Endothelial cell of umbilical vein (primary cell): ENCODE data around the gene SLC26A2. TPM values are rescaled to one million over a fixed set of nuclear protein-coding genes. Genes with fewer than 3 reads are reported as not detected.

Experiments
- BruUV-seq: library from RNA; stranded (reverse); fragments of 400-500 nt; replicated peaks from 2 replicates; lab custom pipeline; 2021; lab: Mats Ljungman, UMichigan
- CTCF ChIA-PET: fragments of 300-600, 350-600 bp; sonication (Branson Sonifier 250); formaldehyde crosslinking; loops from one replicate; lab custom pipeline; 2021; ENCODE audit warnings: antibody characterized with exemption, inconsistent platforms; lab: Charles Lee
- POLR2A ChIA-PET: fragments of 300-600, 350-600 bp; sonication (Branson Sonifier 250); formaldehyde crosslinking; loops from one replicate; lab custom pipeline; 2021; ENCODE audit warnings: antibody characterized with exemption, inconsistent platforms; lab: Charles Lee
- DNase-seq: peaks from one replicate; pipeline ENCODE4 v3.0.0-alpha.2; 2011; ENCODE audit warnings: low read depth, low spot score
- FAIRE-seq: peaks from 2 replicates; lab custom pipeline; 2011; peaks lifted over from hg19 to GRCh38; lab: Jason Lieb, UNC
- H2AFZ ChIP-seq: 2 replicates; pipeline ENCODE4 v1.6.0; 2012; ENCODE audit warnings: low read depth, low read length, control low read depth, inconsistent platforms
- H3K27ac ChIP-seq: 2 replicates; pipeline ENCODE4 v1.5.1; 2011; ENCODE audit warnings: low read depth, mild to moderate bottlenecking, control low read depth, low read length, moderate library complexity; ENCODE audit not compliant: insufficient read depth
- H3K27me3 ChIP-seq, 2 experiments: 2 replicates each; pipeline versions ENCODE4 v1.6.0 to v1.6.1; 2011; ENCODE audit warnings: low read length in 2 of 2, mixed read lengths in 1 of 2; ENCODE audit not compliant: control insufficient read depth in 2 of 2, insufficient read depth in 2 of 2
- H3K36me3 ChIP-seq, 2 experiments: 2 replicates in 1 of 2; 3 replicates in 1 of 2; pipeline ENCODE4 v1.5.1; 2011; ENCODE audit warnings: low read length in 2 of 2, mild to moderate bottlenecking in 1 of 2, moderate library complexity in 1 of 2; ENCODE audit not compliant: control insufficient read depth in 2 of 2, insufficient read depth in 2 of 2; ENCODE audit errors: extremely low read depth in 1 of 2
- H3K4me1 ChIP-seq: 3 replicates; pipeline ENCODE4 v1.5.1; 2011; ENCODE audit warnings: mild to moderate bottlenecking, low read length; ENCODE audit not compliant: control insufficient read depth, insufficient read depth; ENCODE audit errors: extremely low read depth
- H3K4me2 ChIP-seq: 2 replicates; pipeline ENCODE4 v1.6.1; 2011; ENCODE audit warnings: low read length, control low read depth, mixed read lengths; ENCODE audit not compliant: insufficient read depth
- H3K4me3 ChIP-seq, 3 experiments: fragments of 200-600 bp in 1 of 3; sonication (generic), shearing (Covaris generic) in 1 of 3; replicated peaks in 1 of 3; 2 replicates each; pipeline ENCODE4 v1.5.1; 2011 to 2016; ENCODE audit warnings: control low read depth in 3 of 3, low read length in 3 of 3, mild to moderate bottlenecking in 2 of 3, inconsistent platforms in 1 of 3, low read depth in 1 of 3, moderate library complexity in 1 of 3; ENCODE audit not compliant: insufficient read depth in 1 of 3
- H3K79me2 ChIP-seq: 2 replicates; pipeline ENCODE4 v1.6.0; 2012; ENCODE audit warnings: low read length, inconsistent platforms; ENCODE audit not compliant: control insufficient read depth, insufficient read depth
- H3K9ac ChIP-seq: replicated peaks from 2 replicates; pipeline ENCODE3; 2011; ENCODE audit warnings: low read length, control low read depth; ENCODE audit not compliant: insufficient read depth; ENCODE audit errors: extremely low read depth
- H3K9me1 ChIP-seq: replicated peaks from 3 replicates; pipeline ENCODE4 v1.6.0; 2011; ENCODE audit warnings: mild to moderate bottlenecking, low read length; ENCODE audit not compliant: control insufficient read depth, insufficient read depth; ENCODE audit errors: extremely low read depth
- H3K9me3 ChIP-seq: replicated peaks from 2 replicates; pipeline ENCODE4 v1.5.1; 2012; ENCODE audit warnings: low read length, inconsistent platforms; ENCODE audit not compliant: control insufficient read depth, insufficient read depth
- H4K20me1 ChIP-seq: replicated peaks from 2 replicates; pipeline ENCODE3; 2011; ENCODE audit warnings: mild to moderate bottlenecking, low read length; ENCODE audit not compliant: control insufficient read depth, insufficient read depth; ENCODE audit errors: extremely low read depth
- EZH2 ChIP-seq: IDR thresholded peaks from 2 replicates; pipeline ENCODE4 v1.6.1; 2012; ENCODE audit warnings: borderline replicate concordance, low read depth, mild to moderate bottlenecking, moderate library complexity, low read length, inconsistent platforms; ENCODE audit not compliant: severe bottlenecking
- dilution Hi-C: fragments of 300-500 bp; cut with MboI; formaldehyde crosslinking; loops from one replicate; pipeline ENCODE4 v1.15.0; 2019; ENCODE audit warnings: low sequenced_read_pairs; ENCODE audit not compliant: extremely low pct_ligation_motif_present
- intact Hi-C: fragments of 100-400 bp; cut with micrococcal nuclease; formaldehyde crosslinking; loops from one replicate; pipeline ENCODE4 v1.10.0; 2022
- polyA plus RNA-seq, 4 experiments: library from polyadenylated mRNA; depleted of rRNA in 3 of 4; stranded (reverse) in 3 of 4; unstranded in 1 of 4; fragments of >200 nt; gene quantifications; 2 replicates each; pipeline versions ENCODE4 v1.2.1 to v1.2.3, GENCODE V29; 2011 to 2012; ENCODE audit warnings: missing spikeins in 1 of 4
- total RNA-seq: library from RNA; stranded (reverse); gene quantifications from 2 replicates; pipeline ENCODE4 v1.2.3, GENCODE V29; 2021
- TF ChIP-seq, protein P1 (sequence below): IDR thresholded peaks from 2 replicates; pipeline ENCODE4 v1.6.1; 2011; ENCODE audit not compliant: insufficient read depth, insufficient read length
- TF ChIP-seq, protein P2 (sequence below), 2 donors: IDR thresholded peaks; 1 replicate in 1 of 2; 2 replicates in 1 of 2; pipeline ENCODE4 v1.5.1; 2011; ENCODE audit warnings: low read length in 2 of 2, mild to moderate bottlenecking in 2 of 2, moderate library complexity in 2 of 2, control low read depth in 1 of 2, inconsistent platforms in 1 of 2, low read depth in 1 of 2; ENCODE audit not compliant: insufficient read depth in 1 of 2; ENCODE audit errors: extremely low read depth in 1 of 2

The SLC26A2 gene
- total and polyA plus RNA-seq, 2 donors (not counting 3 experiments of a cell fraction or from before 2014, with no cell fraction given), result 5.9 to 16.8 TPM

DNA sequence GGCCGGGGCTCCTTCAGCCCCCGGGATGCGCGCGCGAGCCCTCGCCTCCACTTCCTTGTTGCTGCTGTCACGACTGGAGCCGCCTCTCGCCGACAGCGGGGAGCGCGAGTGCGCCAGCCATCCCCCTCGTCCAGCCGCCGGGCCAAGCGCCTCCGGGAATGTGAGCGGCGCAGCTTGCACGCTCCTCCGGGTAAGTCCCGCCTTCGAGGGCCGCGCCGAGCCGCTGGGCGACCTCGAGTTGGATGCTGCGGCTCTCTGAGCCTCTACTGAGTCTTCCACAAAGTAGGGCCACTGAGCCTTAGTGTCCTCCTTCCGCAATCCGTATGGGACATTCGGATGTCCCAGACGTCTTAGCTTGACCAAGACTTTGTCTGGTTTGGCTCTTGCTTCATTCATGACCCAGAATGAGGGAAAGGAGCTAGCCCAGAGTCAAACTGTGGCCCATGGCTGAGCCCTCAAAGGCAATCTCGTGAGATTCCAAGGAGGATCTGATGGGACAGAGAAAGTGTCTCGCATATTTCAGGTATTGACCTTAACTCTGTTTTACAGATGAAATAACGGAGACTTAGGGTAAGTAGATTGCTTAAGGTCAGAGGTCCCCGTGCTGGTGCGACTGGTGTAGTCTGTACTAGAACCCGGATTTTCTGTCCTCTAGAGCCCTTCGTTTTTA, 40.6 kb downstream of the SLC26A2 start:
- H3K9ac ChIP-seq, result peak overlapping the region; percentile 85
- peak overlapping the region; percentile 60 for H2AFZ ChIP-seq
- H3K36me3 ChIP-seq, result peaks cover 0 to 5% of the 10 kb centered on the region in 2 experiments
- peaks cover 23% of the 10 kb centered on the region for H3K4me1 ChIP-seq
- DNase-seq (peak; percentile 50), FAIRE-seq (peak; percentile 24)
- H3K4me2 ChIP-seq, result peak overlapping the region; percentile 92
- ChIA-PET CTCF (interaction anchor here (1.1 to 2.4 kb wide), 4 partner anchors 10 to 167 kb away, joined by 3 to 13 read pairs (median 9); no protein-coding TSS in a partner anchor), POLR2A (interaction anchor here (0.7 to 1.1 kb wide), 3 partner anchors 21 to 31 kb away, joined by 3 to 14 read pairs (median 8); no protein-coding TSS in a partner anchor)
- H3K9me1 ChIP-seq, result no peaks in the 10 kb centered on the region
- dilution Hi-C loops, result no loop called here
- BruUV-seq, result no TSS peak
- H3K79me2 ChIP-seq, result peaks cover 42% of the 10 kb centered on the region
- peaks cover 2% of the 10 kb centered on the region for H4K20me1 ChIP-seq
- H3K4me3 ChIP-seq, result peak overlapping the region; percentile 42 to 97 (median 86)
- no peaks in the 10 kb centered on the region for H3K27me3 ChIP-seq
- H3K9me3 ChIP-seq, result no peaks in the 10 kb centered on the region
- peak overlapping the region; percentile 72 for H3K27ac ChIP-seq
- TF ChIP-seq, protein P1, sequence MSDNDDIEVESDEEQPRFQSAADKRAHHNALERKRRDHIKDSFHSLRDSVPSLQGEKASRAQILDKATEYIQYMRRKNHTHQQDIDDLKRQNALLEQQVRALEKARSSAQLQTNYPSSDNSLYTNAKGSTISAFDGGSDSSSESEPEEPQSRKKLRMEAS, result no peak
- intact Hi-C loops, result loop anchor here (1.0 to 5.0 kb wide), 5 partner anchors 21 to 218 kb away; no protein-coding TSS in a partner anchor

DNA sequence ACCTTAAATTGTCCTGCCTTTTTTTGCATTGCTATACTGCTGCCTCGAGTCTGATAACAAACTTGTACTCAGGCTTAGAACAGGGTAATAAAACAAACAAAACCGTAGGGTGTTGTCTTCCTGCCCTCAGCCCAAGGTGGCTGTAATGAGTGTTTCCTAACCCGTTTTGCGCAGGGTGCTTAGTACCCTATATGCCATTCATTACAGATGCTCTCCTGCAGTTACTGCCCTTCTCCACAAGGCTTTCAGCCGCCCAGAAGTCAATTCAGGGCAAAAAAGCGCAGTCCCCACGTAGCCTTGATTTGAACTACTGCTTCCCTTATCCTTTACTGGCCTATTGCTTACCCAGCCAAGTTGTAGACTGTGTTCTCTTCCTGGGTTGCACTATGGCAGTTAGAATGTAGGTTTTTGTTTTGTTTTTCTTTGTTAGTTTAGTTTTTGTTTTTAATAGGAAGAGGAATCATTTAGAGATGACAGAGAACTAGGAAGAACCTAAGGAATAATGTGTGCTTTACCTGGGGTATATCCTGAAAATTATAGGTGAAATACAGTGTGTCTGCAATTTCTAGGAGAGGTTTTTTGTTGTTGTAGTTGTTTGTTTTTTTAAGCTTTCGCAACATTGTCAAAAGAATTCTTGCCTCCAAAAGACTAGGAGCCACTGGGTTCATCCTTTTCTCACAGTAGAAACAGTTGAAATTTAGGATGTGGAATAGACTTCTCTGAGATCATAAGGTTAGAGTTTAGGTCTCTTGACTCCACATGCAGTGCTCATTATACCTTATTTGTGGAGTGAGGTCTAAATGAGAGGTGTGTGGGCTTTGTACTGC, 41.3 kb downstream of the SLC26A2 start:
- TF ChIP-seq, protein P2, sequence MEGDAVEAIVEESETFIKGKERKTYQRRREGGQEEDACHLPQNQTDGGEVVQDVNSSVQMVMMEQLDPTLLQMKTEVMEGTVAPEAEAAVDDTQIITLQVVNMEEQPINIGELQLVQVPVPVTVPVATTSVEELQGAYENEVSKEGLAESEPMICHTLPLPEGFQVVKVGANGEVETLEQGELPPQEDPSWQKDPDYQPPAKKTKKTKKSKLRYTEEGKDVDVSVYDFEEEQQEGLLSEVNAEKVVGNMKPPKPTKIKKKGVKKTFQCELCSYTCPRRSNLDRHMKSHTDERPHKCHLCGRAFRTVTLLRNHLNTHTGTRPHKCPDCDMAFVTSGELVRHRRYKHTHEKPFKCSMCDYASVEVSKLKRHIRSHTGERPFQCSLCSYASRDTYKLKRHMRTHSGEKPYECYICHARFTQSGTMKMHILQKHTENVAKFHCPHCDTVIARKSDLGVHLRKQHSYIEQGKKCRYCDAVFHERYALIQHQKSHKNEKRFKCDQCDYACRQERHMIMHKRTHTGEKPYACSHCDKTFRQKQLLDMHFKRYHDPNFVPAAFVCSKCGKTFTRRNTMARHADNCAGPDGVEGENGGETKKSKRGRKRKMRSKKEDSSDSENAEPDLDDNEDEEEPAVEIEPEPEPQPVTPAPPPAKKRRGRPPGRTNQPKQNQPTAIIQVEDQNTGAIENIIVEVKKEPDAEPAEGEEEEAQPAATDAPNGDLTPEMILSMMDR (IDR thresholded peaks at IDR 0.05; ENCODE audit: extremely low read depth in 1 of 2, insufficient read depth in 1 of 2, low read depth in 1 of 2, low read length in 2 of 2), result peak; percentile 71
- no peak for TF ChIP-seq EZH2
- H4K20me1 ChIP-seq, result peaks cover 2% of the 10 kb centered on the region
- H3K9me3 ChIP-seq, result no peaks in the 10 kb centered on the region
- peaks cover 47% of the 10 kb centered on the region for H3K79me2 ChIP-seq
- dilution Hi-C loops, result no loop called here
- ChIA-PET POLR2A (interaction anchor here (0.8 kb wide), 1 partner anchor 20 kb away, joined by 8 read pairs; no protein-coding TSS in a partner anchor), CTCF (interaction anchor here (0.7 to 2.2 kb wide), 5 partner anchors 11 to 174 kb away, joined by 3 to 10 read pairs (median 4); no protein-coding TSS in a partner anchor)
- H3K4me1 ChIP-seq, result peaks cover 23% of the 10 kb centered on the region
- no peaks in the 10 kb centered on the region for H3K9me1 ChIP-seq
- intact Hi-C loops, result loop anchor here (1.0 to 5.0 kb wide), 5 partner anchors 20 to 217 kb away; no protein-coding TSS in a partner anchor
- H3K9ac ChIP-seq, result peak overlapping the region; percentile 85
- H3K4me3 ChIP-seq, result peak overlapping the region; percentile 42 to 97 (median 86)
- BruUV-seq, result TSS peak; percentile 33
- peak overlapping the region; percentile 92 for H3K4me2 ChIP-seq
- H3K27ac ChIP-seq, result peak overlapping the region; percentile 72
- H3K27me3 ChIP-seq, result no peaks in the 10 kb centered on the region
- peak; percentile 78 for DNase-seq
- peak; percentile 84 for FAIRE-seq
- peaks cover 3 to 6% of the 10 kb centered on the region in 2 experiments for H3K36me3 ChIP-seq
- no peak overlapping the region for H2AFZ ChIP-seq
